Esophagus muscularis mucosa (tissue), 4 donors: ENCODE measurements around the gene UBE2O. TPM values are rescaled to one million over a fixed set of nuclear protein-coding genes. Genes with fewer than 3 reads are reported as not detected.
A peak's percentile ranks its signal among the peaks of the same experiment; 100 is the strongest.
"Not testable (repeated sequence)": the region's sequence is repeated elsewhere in the genome, so short reads cannot be mapped to it uniquely, and the experiment has no call there.

ENCODE experiments used
- DNase-seq: peaks from one replicate; pipeline ENCODE4 v3.0.0-alpha.2; 2017; ENCODE audit errors: extremely low spot score
- H3K27ac ChIP-seq, 4 donors: fragments of 200-600 bp; sonication (generic); replicated peaks in 1 of 4; 1 replicate in 3 of 4; 2 replicates in 1 of 4; pipeline ENCODE4 v1.5.1; 2016 to 2019; ENCODE audit warnings: mild to moderate bottlenecking in 1 of 4
- H3K27me3 ChIP-seq, 4 donors: fragments of 200-600 bp; sonication (generic); one replicate each; pipeline versions ENCODE4 v1.5.1 to v1.6.0; 2016 to 2019
- H3K36me3 ChIP-seq, 4 donors: fragments of 200-600 bp; sonication (generic); one replicate each; pipeline ENCODE4 v1.5.1; 2016 to 2019
- H3K4me1 ChIP-seq, 4 donors: fragments of 200-600 bp; sonication (generic); one replicate each; pipeline ENCODE4 v1.5.1; 2016 to 2019
- H3K4me3 ChIP-seq, 4 donors: fragments of 200-600 bp; sonication (generic); 1 replicate in 2 of 4; 2 replicates in 2 of 4; pipeline ENCODE4 v1.5.1; 2016 to 2019; ENCODE audit warnings: mild to moderate bottlenecking in 4 of 4, moderate library complexity in 1 of 4
- H3K9me3 ChIP-seq, 4 donors: fragments of 200-600 bp; sonication (generic); 1 replicate in 3 of 4; 2 replicates in 1 of 4; pipeline ENCODE4 v1.5.1; 2016 to 2019
- CTCF ChIP-seq, 3 experiments: fragments of 200-600 bp in 2 of 3; fragments of 450-650 bp in 1 of 3; sonication (generic) in 2 of 3; IDR thresholded peaks; one replicate each; pipeline ENCODE4 v1.5.1; 2017 to 2019; ENCODE audit warnings: antibody characterized with exemption in 3 of 3, mild to moderate bottlenecking in 2 of 3, moderate library complexity in 1 of 3
- EP300 ChIP-seq: sonication (generic); formaldehyde crosslinking; IDR thresholded peaks from one replicate; pipeline ENCODE4 v1.6.1; 2017; ENCODE audit warnings: antibody characterized with exemption
- POLR2A ChIP-seq: fragments of 450-650 bp; IDR thresholded peaks from one replicate; pipeline ENCODE4 v1.6.1; 2017; ENCODE audit warnings: antibody characterized with exemption, moderate library complexity, mild to moderate bottlenecking, low read depth
- POLR2AphosphoS5 ChIP-seq, 2 donors: sonication (generic); formaldehyde crosslinking; IDR thresholded peaks; one replicate each; pipeline ENCODE4 v1.6.1; 2017; ENCODE audit warnings: antibody characterized with exemption in 2 of 2
- WGBS: methylation state at CpG from one replicate; pipeline ENCODE4 v1.1.5; 2018; 5-methylcytosine and 5-hydroxymethylcytosine counted together
- intact Hi-C: fragments of 100-400 bp; cut with DNase I; formaldehyde crosslinking; loops from one replicate; pipeline ENCODE4 v1.15.1; 2023
- total RNA-seq, 4 donors: library from RNA; depleted of rRNA; stranded (reverse); fragments of >200 nt; gene quantifications; one replicate each; pipeline versions ENCODE4 v1.1.0 to v1.2.1, GENCODE V29; 2016

The UBE2O gene
- total RNA-seq, 4 donors from 2014 or later = 14.1 to 21.7 (median 19.0) TPM

GRCh38 chr17:76353599-76354316 lies 99.2 kb downstream of the UBE2O start, which contains the start of gene PRPSAP1:
TSS of gene PRPSAP1 (minus strand) at chr17:76353916. CDS start at chr17:76353703, 213 bp downstream.
- Histone ChIP-seq H3K4me1 (peaks cover 17 to 30% (median 29%) of the 10 kb centered on the region in 4 donors), H3K9me3 (no peaks in the 10 kb centered on the region), H3K27me3 (no peaks in the 10 kb centered on the region), H3K4me3 (peak within 1 kb of the TSS; percentile 94 to 99 (median 98)), H3K36me3 (no peaks in the 10 kb centered on the region), H3K27ac (peak within 1 kb of the TSS; percentile 86 to 93 (median 90))
- peak; percentile 95 for DNase-seq
- WGBS = 0% methylated on average over 11 of the region's 75 CpGs
- intact Hi-C loops = loop anchor here (5.0 kb wide), 1 partner anchor 34 kb away; no protein-coding TSS in a partner anchor
- TF ChIP-seq EP300 (no peak), CTCF (IDR thresholded peaks at IDR 0.05) (peak; percentile 45 to 56 (median 53)), POLR2A (peak; percentile 64), POLR2AphosphoS5 (IDR thresholded peaks at IDR 0.05) (peak; percentile 83 to 87)

- peak overlapping the region; percentile 86 to 93 (median 90) for H3K27ac ChIP-seq
- H3K36me3 ChIP-seq = peaks cover 1 to 4% (median 2%) of the 10 kb centered on the region in 4 donors
- 7% methylated on average over 10 of the region's 51 CpGs for WGBS
- TF ChIP-seq POLR2A (no peak), EP300 (no peak), POLR2AphosphoS5 (IDR thresholded peaks at IDR 0.05) (no peak), CTCF (IDR thresholded peaks at IDR 0.05) (no peak)
- H3K9me3 ChIP-seq = no peaks in the 10 kb centered on the region
- H3K4me3 ChIP-seq = peak overlapping the region; percentile 94 to 99 (median 98)
- intact Hi-C loops = loop anchor here (5.0 kb wide), 1 partner anchor 34 kb away; no protein-coding TSS in a partner anchor
- DNase-seq = no peak
- peaks cover 17 to 30% (median 29%) of the 10 kb centered on the region in 4 donors for H3K4me1 ChIP-seq
- no peaks in the 10 kb centered on the region for H3K27me3 ChIP-seq
Observed at GRCh38 chr17:76353004-76353598, 99.9 kb downstream of the UBE2O start.

- H3K27ac ChIP-seq = no peak overlapping the region
- DNase-seq = no peak
Observed at GRCh38 chr17:76351526-76352071, 101.4 kb downstream of the UBE2O start.

GRCh38 chr17:76350463-76350862 lies 102.5 kb downstream of the UBE2O start:
- intact Hi-C loops = loop anchor here (5.0 kb wide), 1 partner anchor 37 kb away; no protein-coding TSS in a partner anchor
- Histone ChIP-seq H3K36me3 (peaks cover 24 to 30% (median 28%) of the 10 kb centered on the region in 4 donors), H3K27ac (no peak overlapping the region), H3K27me3 (no peaks in the 10 kb centered on the region), H3K9me3 (no peaks in the 10 kb centered on the region), H3K4me1 (peaks cover 17 to 30% (median 29%) of the 10 kb centered on the region in 4 donors), H3K4me3 (no peak overlapping the region)
- WGBS = 94% methylated on average over 5 of the region's 5 CpGs
- TF ChIP-seq EP300 (no peak), CTCF (IDR thresholded peaks at IDR 0.05) (no peak), POLR2A (no peak), POLR2AphosphoS5 (IDR thresholded peaks at IDR 0.05) (no peak)
- no peak for DNase-seq

More at GRCh38 chr17:76351526-76352071, 101.4 kb downstream of the UBE2O start:
- intact Hi-C loops = loop anchor here (5.0 kb wide), 1 partner anchor 36 kb away; no protein-coding TSS in a partner anchor
- H3K9me3 ChIP-seq = no peaks in the 10 kb centered on the region
- TF ChIP-seq POLR2A (no peak), POLR2AphosphoS5 (IDR thresholded peaks at IDR 0.05) (no peak), EP300 (no peak), CTCF (IDR thresholded peaks at IDR 0.05) (no peak)
- no peak overlapping the region for H3K4me3 ChIP-seq
- peaks cover 17 to 30% (median 29%) of the 10 kb centered on the region in 4 donors for H3K4me1 ChIP-seq
- peaks cover 13 to 19% (median 16%) of the 10 kb centered on the region in 4 donors for H3K36me3 ChIP-seq
- H3K27me3 ChIP-seq = no peaks in the 10 kb centered on the region
- 71% methylated on average over 9 of the region's 9 CpGs for WGBS

- DNase-seq, H3K27me3 ChIP-seq, intact Hi-C loops: not testable (repeated sequence)
Observed at GRCh38 chr17:76346936-76347335, 106.0 kb downstream of the UBE2O start.

More at GRCh38 chr17:76346936-76347335, 106.0 kb downstream of the UBE2O start:
- peaks cover 34 to 61% (median 59%) of the 10 kb centered on the region in 4 donors for H3K36me3 ChIP-seq
- not testable (repeated sequence) for H3K9me3 ChIP-seq, H3K4me1 ChIP-seq, H3K27ac ChIP-seq, H3K4me3 ChIP-seq
- WGBS = 90% methylated on average over 11 of the region's 11 CpGs
